ENCODE measurements around the gene ITGBL1. TPM values are rescaled to one million over a fixed set of nuclear protein-coding genes. Genes with fewer than 3 reads are reported as not detected.

The ITGBL1 gene
- total and polyA plus RNA-seq, 2 donors (not counting 1 experiment from before 2014, with no cell fraction given) = not detected

- Histone ChIP-seq H3K4me2 (replicated peaks; ENCODE audit: low read depth, low read length, poor library complexity, severe bottlenecking) (no peak overlapping the region), H4K20me1 (ENCODE audit: control insufficient read depth, insufficient read depth, low read length, poor library complexity, severe bottlenecking) (no peaks in the 10 kb centered on the region), H3K9me3 (ENCODE audit: control extremely low read depth in 1 of 3, control insufficient read depth in 2 of 3, insufficient read depth in 1 of 3, low read length in 2 of 3) (no peaks in the 10 kb centered on the region), H3K27me3 (replicated peaks in 1 of 4; ENCODE audit: control extremely low read depth in 1 of 4, control insufficient read depth in 3 of 4, insufficient read depth in 4 of 4, low read length in 3 of 4) (no peaks in the 10 kb centered on the region), H3K36me3 (replicated peaks in 1 of 2; ENCODE audit: control extremely low read depth in 1 of 2, control insufficient read depth in 1 of 2, extremely low read depth in 1 of 2, insufficient read depth in 2 of 2, low read length in 1 of 2) (no peaks in the 10 kb centered on the region), H3K4me3 (ENCODE audit: control extremely low read depth in 1 of 5, extremely low read depth in 1 of 5, insufficient read depth in 1 of 5, low read depth in 2 of 5, low read length in 4 of 5) (no peak overlapping the region), H3K9ac (ENCODE audit: low read length) (no peak overlapping the region), H3K4me1 (ENCODE audit: control insufficient read depth in 2 of 2, insufficient read depth in 2 of 2, low read length in 2 of 2) (no peaks in the 10 kb centered on the region), H2AFZ (ENCODE audit: insufficient read depth, low read depth, low read length, poor library complexity, severe bottlenecking) (no peak overlapping the region), H3K79me2 (ENCODE audit: control insufficient read depth, insufficient read depth, low read length) (no peaks in the 10 kb centered on the region), H3K27ac (ENCODE audit: low read length in 2 of 2) (no peak overlapping the region)
- ChIA-PET POLR2A (no interaction called here), CTCF (interaction anchor here (0.5 to 2.6 kb wide), 4 partner anchors 50 to 1040 kb away, joined by 3 to 20 read pairs (median 8); no protein-coding TSS in a partner anchor)
- no peak for TF ChIP-seq EZH2 (IDR thresholded peaks at IDR 0.05; ENCODE audit: borderline replicate concordance, insufficient read depth, low read depth, low read length, poor library complexity, severe bottlenecking)
- TF ChIP-seq CTCF (IDR thresholded peaks at IDR 0.05) = no peak
- DNase-seq (no peak), ATAC-seq (ENCODE audit: low read depth) (no peak)
- H3K27me3 Mint-ChIP-seq = no peaks in the 10 kb centered on the region
- H3K9me3 Mint-ChIP-seq (ENCODE audit: insufficient read depth) = no peaks in the 10 kb centered on the region
- no peak overlapping the region for H3K27ac Mint-ChIP-seq
- no CpG with 5 or more reads among the region's 3 CpGs for WGBS (ENCODE audit: insufficient coverage)
- H3K4me1 Mint-ChIP-seq = no peaks in the 10 kb centered on the region
- intact Hi-C loops (cut with micrococcal nuclease) = no loop called here
- H3K4me3 Mint-ChIP-seq = no peak overlapping the region
These were observed 63.0 kb downstream of the ITGBL1 start for GRCh38 chr13:101515504-101515903.

GRCh38 chr13:101516262-101516661 is 63.8 kb downstream of the ITGBL1 start:
- no peaks in the 10 kb centered on the region for H3K36me3 ChIP-seq (replicated peaks in 1 of 2; ENCODE audit: control extremely low read depth in 1 of 2, control insufficient read depth in 1 of 2, extremely low read depth in 1 of 2, insufficient read depth in 2 of 2, low read length in 1 of 2)
- ChIA-PET CTCF (interaction anchor here (1.7 to 2.6 kb wide), 2 partner anchors 241 to 1040 kb away, joined by 9 to 12 read pairs; no protein-coding TSS in a partner anchor), POLR2A (no interaction called here)
- DNase-seq = no peak
- no peaks in the 10 kb centered on the region for H3K4me1 ChIP-seq (ENCODE audit: control insufficient read depth in 2 of 2, insufficient read depth in 2 of 2, low read length in 2 of 2)
- TF ChIP-seq EZH2 (IDR thresholded peaks at IDR 0.05; ENCODE audit: borderline replicate concordance, insufficient read depth, low read depth, low read length, poor library complexity, severe bottlenecking) (no peak), CTCF (IDR thresholded peaks at IDR 0.05) (no peak)
- no peak overlapping the region for H3K4me3 ChIP-seq (ENCODE audit: control extremely low read depth in 1 of 5, extremely low read depth in 1 of 5, insufficient read depth in 1 of 5, low read depth in 2 of 5, low read length in 4 of 5)
- H2AFZ ChIP-seq (ENCODE audit: insufficient read depth, low read depth, low read length, poor library complexity, severe bottlenecking) = no peak overlapping the region
- no peak for ATAC-seq (ENCODE audit: low read depth)
- no peaks in the 10 kb centered on the region for H3K4me1 Mint-ChIP-seq
- no peak overlapping the region for H3K4me3 Mint-ChIP-seq
- no peaks in the 10 kb centered on the region for H4K20me1 ChIP-seq (ENCODE audit: control insufficient read depth, insufficient read depth, low read length, poor library complexity, severe bottlenecking)
- WGBS (ENCODE audit: insufficient coverage) = no CpG with 5 or more reads among the region's 2 CpGs
- no peak overlapping the region for H3K9ac ChIP-seq (ENCODE audit: low read length)
- no peak overlapping the region for H3K27ac Mint-ChIP-seq
- no peaks in the 10 kb centered on the region for H3K27me3 ChIP-seq (replicated peaks in 1 of 4; ENCODE audit: control extremely low read depth in 1 of 4, control insufficient read depth in 3 of 4, insufficient read depth in 4 of 4, low read length in 3 of 4)
- H3K27ac ChIP-seq (ENCODE audit: low read length in 2 of 2) = no peak overlapping the region
- H3K4me2 ChIP-seq (replicated peaks; ENCODE audit: low read depth, low read length, poor library complexity, severe bottlenecking) = no peak overlapping the region
- no peaks in the 10 kb centered on the region for H3K9me3 Mint-ChIP-seq (ENCODE audit: insufficient read depth)
- intact Hi-C loops (cut with micrococcal nuclease) = no loop called here
- no peaks in the 10 kb centered on the region for H3K79me2 ChIP-seq (ENCODE audit: control insufficient read depth, insufficient read depth, low read length)
- no peaks in the 10 kb centered on the region for H3K27me3 Mint-ChIP-seq
- no peaks in the 10 kb centered on the region for H3K9me3 ChIP-seq (ENCODE audit: control extremely low read depth in 1 of 3, control insufficient read depth in 2 of 3, insufficient read depth in 1 of 3, low read length in 2 of 3)

Data from B cell (primary cell).